Ramos (cell line): ENCODE measurements around the gene NDC80.

Experiments
- in situ Hi-C: fragments of 300-500 bp; cut with MboI; formaldehyde crosslinking; loops from one replicate; pipeline ENCODE4 v1.14.3; 2022; ENCODE audit warnings: low sequenced_read_pairs; ENCODE audit not compliant: unreplicated experiment

NDC80 gene

GRCh38 chr18:2554696-2555095 lies 16.7 kb upstream of the NDC80 start:
- in situ Hi-C loops, result no loop called here

- in situ Hi-C loops, result no loop called here
Measured at GRCh38 chr18:2555895-2556294, 15.5 kb upstream of the NDC80 start.

GRCh38 chr18:2557536-2557935 lies 13.8 kb upstream of the NDC80 start:
- in situ Hi-C loops, result no loop called here

- in situ Hi-C loops, result no loop called here
Measured at GRCh38 chr18:2559249-2559648, 12.1 kb upstream of the NDC80 start.

GRCh38 chr18:2564373-2564772 lies 7.0 kb upstream of the NDC80 start:
- in situ Hi-C loops, result no loop called here

- in situ Hi-C loops, result no loop called here
Measured at GRCh38 chr18:2568129-2568528, 3.2 kb upstream of the NDC80 start.

GRCh38 chr18:2568605-2569004 lies 2.8 kb upstream of the NDC80 start:
- in situ Hi-C loops, result no loop called here

GRCh38 chr18:2569338-2570207 lies 1.8 kb upstream of the NDC80 start:
- in situ Hi-C loops, result no loop called here

- in situ Hi-C loops, result no loop called here
Measured at GRCh38 chr18:2570772-2571199, 571 bp upstream of the NDC80 start.

GRCh38 chr18:2572171-2572569 lies 813 bp downstream of the NDC80 start:
- in situ Hi-C loops, result no loop called here

- in situ Hi-C loops, result no loop called here
Measured at GRCh38 chr18:2572892-2573291, 1.5 kb downstream of the NDC80 start.

- in situ Hi-C loops, result no loop called here
Measured at GRCh38 chr18:2573408-2573807, 2.1 kb downstream of the NDC80 start.

GRCh38 chr18:2587788-2588187 lies 16.4 kb downstream of the NDC80 start:
- in situ Hi-C loops, result loop anchor here (10.0 kb wide), 1 partner anchor 117 kb away; no protein-coding TSS in a partner anchor

- in situ Hi-C loops, result loop anchor here (10.0 kb wide), 1 partner anchor 116 kb away; no protein-coding TSS in a partner anchor
Measured at GRCh38 chr18:2588666-2589344, 17.4 kb downstream of the NDC80 start.

- in situ Hi-C loops, result loop anchor here (10.0 kb wide), 1 partner anchor 115 kb away; no protein-coding TSS in a partner anchor
Measured at GRCh38 chr18:2589345-2590068, 18.1 kb downstream of the NDC80 start.

GRCh38 chr18:2590303-2590702 lies 18.9 kb downstream of the NDC80 start:
- in situ Hi-C loops, result no loop called here

GRCh38 chr18:2597639-2598038 lies 26.3 kb downstream of the NDC80 start:
- in situ Hi-C loops, result no loop called here

GRCh38 chr18:2602844-2603243 lies 31.5 kb downstream of the NDC80 start:
- in situ Hi-C loops, result no loop called here

- in situ Hi-C loops, result no loop called here
Measured at GRCh38 chr18:2606335-2606734, 35.0 kb downstream of the NDC80 start.

GRCh38 chr18:2609604-2610003 lies 38.2 kb downstream of the NDC80 start:
- in situ Hi-C loops, result no loop called here

- in situ Hi-C loops, result no loop called here
Measured at GRCh38 chr18:2610549-2610948, 39.2 kb downstream of the NDC80 start.
